Keratinocyte (primary cell): ENCODE data around the gene ATP4A. TPM values are rescaled to one million over a fixed set of nuclear protein-coding genes. Genes with fewer than 3 reads are reported as not detected.

ENCODE experiments used
- DNase-seq: peaks from one replicate; pipeline ENCODE4 v3.0.0-alpha.2; 2011; ENCODE audit warnings: low read depth, missing footprints, low spot score
- FAIRE-seq: peaks from 2 replicates; lab custom pipeline; 2011; peaks lifted over from hg19 to GRCh38; lab: Jason Lieb, UNC
- H2AFZ ChIP-seq: 2 replicates; pipeline ENCODE4 v1.6.0; 2012; ENCODE audit warnings: low read length, control low read depth, inconsistent platforms; ENCODE audit not compliant: control insufficient read depth
- H3K27ac ChIP-seq: 2 replicates; pipeline ENCODE4 v1.5.1; 2011; ENCODE audit warnings: low read length; ENCODE audit not compliant: control insufficient read depth, insufficient read depth
- H3K27me3 ChIP-seq: 3 replicates; pipeline ENCODE4 v1.6.0; 2011; ENCODE audit warnings: low read length; ENCODE audit not compliant: control insufficient read depth, insufficient read depth; ENCODE audit errors: extremely low read depth
- H3K36me3 ChIP-seq, 2 experiments: 2 replicates in 1 of 2; 3 replicates in 1 of 2; pipeline ENCODE4 v1.5.1; 2011; ENCODE audit warnings: low read length in 2 of 2, mild to moderate bottlenecking in 1 of 2; ENCODE audit not compliant: control insufficient read depth in 2 of 2, insufficient read depth in 2 of 2; ENCODE audit errors: extremely low read depth in 1 of 2
- H3K4me1 ChIP-seq: 3 replicates; pipeline ENCODE4 v1.5.1; 2011; ENCODE audit warnings: low read length; ENCODE audit not compliant: control insufficient read depth, insufficient read depth; ENCODE audit errors: extremely low read depth
- H3K4me2 ChIP-seq: 3 replicates; pipeline ENCODE4 v1.6.0; 2011; ENCODE audit warnings: low read depth, low read length; ENCODE audit not compliant: control insufficient read depth, insufficient read depth; ENCODE audit errors: extremely low read depth
- H3K4me3 ChIP-seq, 3 experiments: fragments of 200-600 bp in 1 of 3; sonication (generic) in 1 of 3; 2 replicates in 2 of 3; 3 replicates in 1 of 3; pipeline ENCODE4 v1.5.1; 2011 to 2016; ENCODE audit warnings: low read length in 3 of 3, mild to moderate bottlenecking in 3 of 3, control low read depth in 2 of 3, inconsistent platforms in 1 of 3, low read depth in 1 of 3, mixed read lengths in 1 of 3, mixed run types in 1 of 3, moderate library complexity in 1 of 3; ENCODE audit not compliant: control insufficient read depth in 2 of 3, insufficient read depth in 2 of 3; ENCODE audit errors: extremely low read depth in 1 of 3
- H3K79me2 ChIP-seq: 2 replicates; pipeline ENCODE4 v1.6.0; 2012; ENCODE audit warnings: low read length; ENCODE audit not compliant: control insufficient read depth, insufficient read depth
- H3K9ac ChIP-seq: 3 replicates; pipeline ENCODE4 v1.6.0; 2011; ENCODE audit warnings: low read length; ENCODE audit not compliant: control insufficient read depth, insufficient read depth; ENCODE audit errors: extremely low read depth
- H3K9me1 ChIP-seq: 3 replicates; pipeline ENCODE4 v1.6.0; 2011; ENCODE audit warnings: low read length; ENCODE audit not compliant: control insufficient read depth, insufficient read depth; ENCODE audit errors: extremely low read depth
- H3K9me3 ChIP-seq: 2 replicates; pipeline ENCODE4 v1.5.1; 2012; ENCODE audit warnings: low read depth, low read length; ENCODE audit not compliant: control insufficient read depth
- H4K20me1 ChIP-seq: 3 replicates; pipeline ENCODE4 v1.6.0; 2011; ENCODE audit warnings: low read length; ENCODE audit not compliant: control insufficient read depth, insufficient read depth; ENCODE audit errors: extremely low read depth
- CTCF ChIP-seq, 3 experiments: IDR thresholded peaks in 1 of 3; conservative IDR thresholded peaks in 1 of 3; optimal IDR thresholded peaks in 1 of 3; 2 replicates in 2 of 3; 3 replicates in 1 of 3; pipeline versions ENCODE3 to v1.5.1; 2011; ENCODE audit warnings: low read length in 3 of 3, mild to moderate bottlenecking in 3 of 3, moderate library complexity in 2 of 3, control low read depth in 1 of 3, inconsistent platforms in 1 of 3; ENCODE audit not compliant: insufficient read depth in 2 of 3; ENCODE audit errors: extremely low read depth in 1 of 3
- EZH2 ChIP-seq: IDR thresholded peaks from one replicate; pipeline ENCODE4 v1.6.1; 2012; ENCODE audit warnings: inconsistent platforms, mild to moderate bottlenecking, low read length, moderate library complexity
- dilution Hi-C: fragments of 300-500 bp; cut with MboI; formaldehyde crosslinking; loops from one replicate; pipeline ENCODE4 v1.7.0; 2020; ENCODE audit warnings: low sequenced_read_pairs; ENCODE audit not compliant: extremely low pct_ligation_motif_present
- polyA plus RNA-seq, 5 experiments: library from polyadenylated mRNA; depleted of rRNA in 3 of 5; stranded (reverse) in 3 of 5; stranded (forward) in 1 of 5; unstranded in 1 of 5; fragments of >200 nt; gene quantifications; 1 replicate in 1 of 5; 2 replicates in 3 of 5; 3 replicates in 1 of 5; pipeline versions ENCODE4 v1.2.1 to v1.2.3, GENCODE V29; 2011 to 2012; ENCODE audit warnings: missing spikeins in 2 of 5, low read depth in 1 of 5, low replicate concordance in 1 of 5

Gene ATP4A
- polyA plus RNA-seq, 1 donor (not counting 4 experiments of a cell fraction or from before 2014, with no cell fraction given): not detected

DNA sequence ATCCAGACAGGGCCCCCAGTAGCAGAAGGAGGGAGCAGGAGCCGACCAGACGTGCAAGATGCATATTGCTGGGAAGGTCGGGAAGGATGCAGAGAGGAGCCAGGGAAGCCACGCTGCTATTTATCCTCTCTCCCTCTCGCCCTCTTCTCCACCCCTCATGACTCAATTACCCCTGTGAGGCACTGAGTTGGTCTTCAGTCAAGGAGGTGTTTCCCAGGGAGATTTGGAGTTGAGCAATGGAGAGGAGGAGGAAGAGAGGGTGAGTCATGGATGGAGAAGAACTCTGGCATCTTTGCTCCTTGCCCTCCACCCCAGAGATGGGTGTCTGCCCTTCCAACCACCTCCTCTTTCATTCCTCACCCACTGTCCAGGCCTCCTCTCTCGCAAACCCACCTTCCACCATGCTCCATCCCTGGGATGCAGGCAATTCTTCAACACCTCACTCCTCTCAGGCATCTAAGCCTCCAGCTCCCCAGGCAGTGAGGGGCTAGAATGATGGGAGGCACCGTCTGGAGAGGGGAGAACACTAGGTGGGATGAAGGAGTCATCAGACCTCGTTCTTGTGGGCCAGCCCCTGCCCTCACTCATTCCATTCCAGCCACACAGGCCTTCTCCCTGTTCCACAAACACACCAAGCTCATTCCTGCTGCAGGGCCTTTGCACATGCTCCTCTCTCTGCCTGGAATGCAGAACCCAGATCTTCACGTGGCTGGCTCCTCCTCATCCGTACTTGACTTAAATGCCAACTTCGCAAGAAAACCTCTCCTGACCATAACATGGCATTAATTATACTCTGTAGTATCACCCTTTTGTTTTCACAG is 35.0 kb downstream of the ATP4A start, which contains the start of gene SBSN:
TSS of gene SBSN (minus strand) at position 94 of the 821 bp plus-strand sequence. CDS start at position 64, 30 bp downstream.
- dilution Hi-C loops: no loop called here
- no peak for DNase-seq
- Histone ChIP-seq H3K27me3 (peaks cover 18% of the 10 kb centered on the region), H3K79me2 (no peaks in the 10 kb centered on the region), H3K9me1 (no peaks in the 10 kb centered on the region), H3K27ac (no peak within 1 kb of the TSS), H3K36me3 (no peaks in the 10 kb centered on the region), H4K20me1 (no peaks in the 10 kb centered on the region), H3K4me2 (no peak within 1 kb of the TSS), H3K9ac (no peak within 1 kb of the TSS), H3K4me3 (no peak within 1 kb of the TSS), H2AFZ (no peak within 1 kb of the TSS), H3K4me1 (no peaks in the 10 kb centered on the region), H3K9me3 (no peaks in the 10 kb centered on the region)
- FAIRE-seq: peak; percentile 36
- TF ChIP-seq EZH2: no peak
- no peak for TF ChIP-seq CTCF (optimal IDR thresholded peaks at IDR 0.05 in 1 of 3, IDR thresholded peaks at IDR 0.05 in 1 of 3, conservative IDR thresholded peaks at IDR 0.05 in 1 of 3; ENCODE audit: extremely low read depth in 1 of 3, insufficient read depth in 2 of 3, low read length in 3 of 3)

DNA sequence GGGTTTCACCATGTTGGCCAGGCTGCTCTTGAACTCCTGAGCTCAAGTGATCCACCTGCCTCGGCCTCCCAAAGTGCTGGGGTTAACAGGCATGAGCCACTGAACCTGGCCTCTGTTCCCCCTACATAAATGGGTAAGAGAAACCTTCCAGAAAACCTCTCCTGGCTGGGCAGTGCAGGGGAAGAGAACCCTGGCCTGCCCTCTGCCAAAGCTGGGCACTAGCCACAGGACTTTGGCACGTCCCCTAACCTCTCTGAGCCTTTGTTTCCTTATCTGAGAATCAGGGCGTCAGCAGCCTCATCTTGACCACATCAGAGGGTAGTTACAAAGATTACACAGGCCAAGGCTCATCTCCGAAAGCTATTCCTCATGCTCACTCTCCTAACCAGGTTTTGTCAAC is 37.6 kb downstream of the ATP4A start:
- FAIRE-seq (no peak), DNase-seq (no peak)
- Histone ChIP-seq H3K9me1 (no peaks in the 10 kb centered on the region), H3K27ac (no peak overlapping the region), H3K9me3 (no peaks in the 10 kb centered on the region), H3K36me3 (no peaks in the 10 kb centered on the region), H3K4me2 (no peak overlapping the region), H4K20me1 (no peaks in the 10 kb centered on the region), H3K9ac (no peak overlapping the region), H3K79me2 (no peaks in the 10 kb centered on the region), H3K4me3 (no peak overlapping the region), H2AFZ (no peak overlapping the region), H3K27me3 (peaks cover 4% of the 10 kb centered on the region), H3K4me1 (no peaks in the 10 kb centered on the region)
- TF ChIP-seq EZH2 (no peak), CTCF (optimal IDR thresholded peaks at IDR 0.05 in 1 of 3, IDR thresholded peaks at IDR 0.05 in 1 of 3, conservative IDR thresholded peaks at IDR 0.05 in 1 of 3; ENCODE audit: extremely low read depth in 1 of 3, insufficient read depth in 2 of 3, low read length in 3 of 3) (no peak)
- dilution Hi-C loops: no loop called here
